Activated naive CD8-positive, alpha-beta T cell treated with anti-CD3 and anti-CD28 coated beads, Interleukin-2, amount 50 U/mL, for 16 hours (primary cell): ENCODE data around the gene ZNF398.

ENCODE experiments used
- DNase-seq: peaks from one replicate; pipeline ENCODE4 v3.0.0-alpha.2; 2020; ENCODE audit warnings: low read depth, low spot score

Gene ZNF398

GRCh38 chr7:149226840-149227494 lies 79.7 kb downstream of the ZNF398 start:
- no peak for DNase-seq

GRCh38 chr7:149228831-149229471 lies 81.7 kb downstream of the ZNF398 start:
- DNase-seq: no peak

GRCh38 chr7:149229526-149229925 lies 82.3 kb downstream of the ZNF398 start:
- DNase-seq: no peak

- DNase-seq: no peak
Measured at GRCh38 chr7:149232362-149232761, 85.1 kb downstream of the ZNF398 start.
